Neural crest cell (in vitro differentiated cells): ENCODE data around the gene GPR108. TPM values are rescaled to one million over a fixed set of nuclear protein-coding genes. Genes with fewer than 3 reads are reported as not detected.

Experiments
- DNase-seq: peaks from one replicate; pipeline ENCODE4 v3.0.0; 2021; ENCODE audit warnings: low read depth, mixed read lengths, low spot score
- H3K27ac Mint-ChIP-seq: one replicate; pipeline ENCODE4 v1.8.0; 2021; ENCODE audit warnings: mild to moderate bottlenecking, mixed read lengths; ENCODE audit not compliant: unreplicated experiment
- H3K27me3 Mint-ChIP-seq: 2 replicates; pipeline ENCODE4 v1.8.0; 2021; ENCODE audit warnings: low read depth, mild to moderate bottlenecking, mixed read lengths
- H3K36me3 Mint-ChIP-seq: 2 replicates; pipeline ENCODE4 v1.8.0; 2021; ENCODE audit warnings: low read depth, mild to moderate bottlenecking, mixed read lengths
- H3K4me1 Mint-ChIP-seq: 2 replicates; pipeline ENCODE4 v1.8.0; 2021; ENCODE audit warnings: mixed read lengths
- H3K4me3 Mint-ChIP-seq: one replicate; pipeline ENCODE4 v1.8.0; 2021; ENCODE audit warnings: mild to moderate bottlenecking, mixed read lengths
- H3K9me3 Mint-ChIP-seq: 2 replicates; pipeline ENCODE4 v1.8.0; 2021; ENCODE audit warnings: mixed read lengths
- CTCF ChIP-seq: fragments of 200-600 bp; sonication (generic); conservative IDR thresholded peaks from 2 replicates; pipeline ENCODE4 v1.5.0; 2021; ENCODE audit warnings: antibody characterized with exemption, mild to moderate bottlenecking
- total RNA-seq: library from RNA; stranded (reverse); gene quantifications from 2 replicates; pipeline ENCODE4 v1.2.1, GENCODE V29; 2021

The GPR108 gene
- total RNA-seq, 1 donor from 2014 or later: 52.9 TPM

- peak; percentile 27 for DNase-seq
- Mint-ChIP-seq H3K9me3 (no peaks in the 10 kb centered on the region), H3K4me1 (peaks cover 63% of the 10 kb centered on the region), H3K36me3 (no peaks in the 10 kb centered on the region), H3K4me3 (peak overlapping the region; percentile 89), H3K27ac (no peak overlapping the region), H3K27me3 (peaks cover 5% of the 10 kb centered on the region)
- TF ChIP-seq CTCF: no peak
Observed at GRCh38 chr19:6739883-6740588, 2.7 kb upstream of the GPR108 start.

GRCh38 chr19:6739390-6739882, 2.1 kb upstream of the GPR108 start, which contains the start of gene TRIP10:
TRIP10 (plus strand) TSS chr19:6739680; CDS start chr19:6739762, 82 bp downstream.
- DNase-seq: peak; percentile 71
- H3K27me3 Mint-ChIP-seq: peaks cover 5% of the 10 kb centered on the region
- peak within 1 kb of the TSS; percentile 92 for H3K4me3 Mint-ChIP-seq
- no peak for TF ChIP-seq CTCF
- no peaks in the 10 kb centered on the region for H3K36me3 Mint-ChIP-seq
- no peaks in the 10 kb centered on the region for H3K9me3 Mint-ChIP-seq
- peaks cover 63% of the 10 kb centered on the region for H3K4me1 Mint-ChIP-seq
- peak within 1 kb of the TSS; percentile 95 for H3K27ac Mint-ChIP-seq

GRCh38 chr19:6738787-6739389, 1.5 kb upstream of the GPR108 start:
- peak overlapping the region; percentile 92 for H3K4me3 Mint-ChIP-seq
- H3K27me3 Mint-ChIP-seq: peaks cover 5% of the 10 kb centered on the region
- peak overlapping the region; percentile 95 for H3K27ac Mint-ChIP-seq
- no peaks in the 10 kb centered on the region for H3K9me3 Mint-ChIP-seq
- no peak for DNase-seq
- TF ChIP-seq CTCF: no peak
- no peaks in the 10 kb centered on the region for H3K36me3 Mint-ChIP-seq
- peaks cover 57% of the 10 kb centered on the region for H3K4me1 Mint-ChIP-seq

GRCh38 chr19:6737873-6738786, 750 bp upstream of the GPR108 start:
- Mint-ChIP-seq H3K4me3 (peak overlapping the region; percentile 92), H3K27ac (peak overlapping the region; percentile 44), H3K9me3 (no peaks in the 10 kb centered on the region), H3K4me1 (peaks cover 49% of the 10 kb centered on the region), H3K27me3 (peaks cover 5% of the 10 kb centered on the region), H3K36me3 (no peaks in the 10 kb centered on the region)
- DNase-seq: peak; percentile 41
- peak; percentile 68 for TF ChIP-seq CTCF

- no peaks in the 10 kb centered on the region for H3K9me3 Mint-ChIP-seq
- peaks cover 39% of the 10 kb centered on the region for H3K4me1 Mint-ChIP-seq
- H3K27me3 Mint-ChIP-seq: peaks cover 5% of the 10 kb centered on the region
- H3K27ac Mint-ChIP-seq: peak overlapping the region; percentile 97
- peak overlapping the region; percentile 97 for H3K4me3 Mint-ChIP-seq
- no peak for DNase-seq
- no peak for TF ChIP-seq CTCF
- no peaks in the 10 kb centered on the region for H3K36me3 Mint-ChIP-seq
Observed at GRCh38 chr19:6736917-6737283, 480 bp downstream of the GPR108 start.
